ENCODE results near the gene CEP104. TPM values are rescaled to one million over a fixed set of nuclear protein-coding genes. Genes with fewer than 3 reads are reported as not detected.
A peak's percentile ranks its signal among the peaks of the same experiment; 100 is the strongest.

CEP104 gene
- total and polyA plus RNA-seq, 9 of the 15 experiments (the other 6 are each of a cell fraction or from before 2014, with no cell fraction given) = 11.2 to 63.4 (median 42.6) TPM

- TF ChIP-seq ZNF609 (CRISPR knock-in tag; IDR thresholded peaks at IDR 0.05; ENCODE audit: borderline replicate concordance) (no peak), FOXP1 (CRISPR knock-in tag; IDR thresholded peaks at IDR 0.05) (peak; percentile 43; the same call in 1 of the 2 replicates), CCNT2 (IDR thresholded peaks at IDR 0.05; ENCODE audit: borderline replicate concordance, extremely low read depth, insufficient read length, low read depth, low read length) (no peak), MCM2 (IDR thresholded peaks at IDR 0.05; ENCODE audit: low read depth) (no peak), ESRRB (CRISPR knock-in tag; IDR thresholded peaks at IDR 0.05; ENCODE audit: borderline replicate concordance) (no peak), NFYB (IDR thresholded peaks at IDR 0.05; ENCODE audit: extremely low read depth, insufficient read length) (no peak), ZNF431 (CRISPR knock-in tag; IDR thresholded peaks at IDR 0.05) (no peak), RBM22 (IDR thresholded peaks at IDR 0.05; ENCODE audit: low read depth, low read length, poor library complexity, severe bottlenecking) (no peak), ZNF134 (CRISPR knock-in tag; conservative IDR thresholded peaks at IDR 0.05) (no peak), HMG20B (CRISPR knock-in tag; IDR thresholded peaks at IDR 0.05) (no peak), SNIP1 (IDR thresholded peaks at IDR 0.05; ENCODE audit: low read depth) (no peak), ZNF140 (CRISPR knock-in tag; IDR thresholded peaks at IDR 0.05) (no peak)
- TF ChIP-seq, protein P1, sequence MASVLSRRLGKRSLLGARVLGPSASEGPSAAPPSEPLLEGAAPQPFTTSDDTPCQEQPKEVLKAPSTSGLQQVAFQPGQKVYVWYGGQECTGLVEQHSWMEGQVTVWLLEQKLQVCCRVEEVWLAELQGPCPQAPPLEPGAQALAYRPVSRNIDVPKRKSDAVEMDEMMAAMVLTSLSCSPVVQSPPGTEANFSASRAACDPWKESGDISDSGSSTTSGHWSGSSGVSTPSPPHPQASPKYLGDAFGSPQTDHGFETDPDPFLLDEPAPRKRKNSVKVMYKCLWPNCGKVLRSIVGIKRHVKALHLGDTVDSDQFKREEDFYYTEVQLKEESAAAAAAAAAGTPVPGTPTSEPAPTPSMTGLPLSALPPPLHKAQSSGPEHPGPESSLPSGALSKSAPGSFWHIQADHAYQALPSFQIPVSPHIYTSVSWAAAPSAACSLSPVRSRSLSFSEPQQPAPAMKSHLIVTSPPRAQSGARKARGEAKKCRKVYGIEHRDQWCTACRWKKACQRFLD (CRISPR knock-in tag; IDR thresholded peaks at IDR 0.05) = 0 out of 2 replicates have a peak, but pooled peaks have one; percentile 7
- TF ChIP-seq, protein P2, sequence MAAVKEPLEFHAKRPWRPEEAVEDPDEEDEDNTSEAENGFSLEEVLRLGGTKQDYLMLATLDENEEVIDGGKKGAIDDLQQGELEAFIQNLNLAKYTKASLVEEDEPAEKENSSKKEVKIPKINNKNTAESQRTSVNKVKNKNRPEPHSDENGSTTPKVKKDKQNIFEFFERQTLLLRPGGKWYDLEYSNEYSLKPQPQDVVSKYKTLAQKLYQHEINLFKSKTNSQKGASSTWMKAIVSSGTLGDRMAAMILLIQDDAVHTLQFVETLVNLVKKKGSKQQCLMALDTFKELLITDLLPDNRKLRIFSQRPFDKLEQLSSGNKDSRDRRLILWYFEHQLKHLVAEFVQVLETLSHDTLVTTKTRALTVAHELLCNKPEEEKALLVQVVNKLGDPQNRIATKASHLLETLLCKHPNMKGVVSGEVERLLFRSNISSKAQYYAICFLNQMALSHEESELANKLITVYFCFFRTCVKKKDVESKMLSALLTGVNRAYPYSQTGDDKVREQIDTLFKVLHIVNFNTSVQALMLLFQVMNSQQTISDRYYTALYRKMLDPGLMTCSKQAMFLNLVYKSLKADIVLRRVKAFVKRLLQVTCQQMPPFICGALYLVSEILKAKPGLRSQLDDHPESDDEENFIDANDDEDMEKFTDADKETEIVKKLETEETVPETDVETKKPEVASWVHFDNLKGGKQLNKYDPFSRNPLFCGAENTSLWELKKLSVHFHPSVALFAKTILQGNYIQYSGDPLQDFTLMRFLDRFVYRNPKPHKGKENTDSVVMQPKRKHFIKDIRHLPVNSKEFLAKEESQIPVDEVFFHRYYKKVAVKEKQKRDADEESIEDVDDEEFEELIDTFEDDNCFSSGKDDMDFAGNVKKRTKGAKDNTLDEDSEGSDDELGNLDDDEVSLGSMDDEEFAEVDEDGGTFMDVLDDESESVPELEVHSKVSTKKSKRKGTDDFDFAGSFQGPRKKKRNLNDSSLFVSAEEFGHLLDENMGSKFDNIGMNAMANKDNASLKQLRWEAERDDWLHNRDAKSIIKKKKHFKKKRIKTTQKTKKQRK (IDR thresholded peaks at IDR 0.05; ENCODE audit: borderline replicate concordance, low read depth, low read length) = no peak
- TF ChIP-seq, protein P3, sequence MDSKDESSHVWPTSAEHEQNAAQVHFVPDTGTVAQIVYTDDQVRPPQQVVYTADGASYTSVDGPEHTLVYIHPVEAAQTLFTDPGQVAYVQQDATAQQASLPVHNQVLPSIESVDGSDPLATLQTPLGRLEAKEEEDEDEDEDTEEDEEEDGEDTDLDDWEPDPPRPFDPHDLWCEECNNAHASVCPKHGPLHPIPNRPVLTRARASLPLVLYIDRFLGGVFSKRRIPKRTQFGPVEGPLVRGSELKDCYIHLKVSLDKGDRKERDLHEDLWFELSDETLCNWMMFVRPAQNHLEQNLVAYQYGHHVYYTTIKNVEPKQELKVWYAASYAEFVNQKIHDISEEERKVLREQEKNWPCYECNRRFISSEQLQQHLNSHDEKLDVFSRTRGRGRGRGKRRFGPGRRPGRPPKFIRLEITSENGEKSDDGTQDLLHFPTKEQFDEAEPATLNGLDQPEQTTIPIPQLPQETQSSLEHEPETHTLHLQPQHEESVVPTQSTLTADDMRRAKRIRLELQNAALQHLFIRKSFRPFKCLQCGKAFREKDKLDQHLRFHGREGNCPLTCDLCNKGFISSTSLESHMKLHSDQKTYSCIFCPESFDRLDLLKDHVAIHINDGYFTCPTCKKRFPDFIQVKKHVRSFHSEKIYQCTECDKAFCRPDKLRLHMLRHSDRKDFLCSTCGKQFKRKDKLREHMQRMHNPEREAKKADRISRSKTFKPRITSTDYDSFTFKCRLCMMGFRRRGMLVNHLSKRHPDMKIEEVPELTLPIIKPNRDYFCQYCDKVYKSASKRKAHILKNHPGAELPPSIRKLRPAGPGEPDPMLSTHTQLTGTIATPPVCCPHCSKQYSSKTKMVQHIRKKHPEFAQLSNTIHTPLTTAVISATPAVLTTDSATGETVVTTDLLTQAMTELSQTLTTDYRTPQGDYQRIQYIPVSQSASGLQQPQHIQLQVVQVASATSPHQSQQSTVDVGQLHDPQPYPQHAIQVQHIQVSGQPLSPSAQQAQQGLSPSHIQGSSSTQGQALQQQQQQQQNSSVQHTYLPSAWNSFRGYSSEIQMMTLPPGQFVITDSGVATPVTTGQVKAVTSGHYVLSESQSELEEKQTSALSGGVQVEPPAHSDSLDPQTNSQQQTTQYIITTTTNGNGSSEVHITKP (IDR thresholded peaks at IDR 0.05; ENCODE audit: partially characterized antibody) = no peak
These were observed 749 bp upstream of the CEP104 start (continued) for GRCh38 chr1:3857791-3858129.
